HG03378 (cell line): ENCODE results near the gene ASPDH.
A peak's percentile ranks its signal among the peaks of the same experiment; 100 is the strongest.
"Not testable (repeated sequence)": the region's sequence is repeated elsewhere in the genome, so short reads cannot be mapped to it uniquely, and the experiment has no call there.

Experiments
- ATAC-seq: cut with Tn5 transposase; IDR thresholded peaks from one replicate; pipeline ENCODE4 v1.9.1; 2021; ENCODE audit warnings: mild to moderate bottlenecking, moderate library complexity; ENCODE audit not compliant: unreplicated experiment

ASPDH gene

DNA sequence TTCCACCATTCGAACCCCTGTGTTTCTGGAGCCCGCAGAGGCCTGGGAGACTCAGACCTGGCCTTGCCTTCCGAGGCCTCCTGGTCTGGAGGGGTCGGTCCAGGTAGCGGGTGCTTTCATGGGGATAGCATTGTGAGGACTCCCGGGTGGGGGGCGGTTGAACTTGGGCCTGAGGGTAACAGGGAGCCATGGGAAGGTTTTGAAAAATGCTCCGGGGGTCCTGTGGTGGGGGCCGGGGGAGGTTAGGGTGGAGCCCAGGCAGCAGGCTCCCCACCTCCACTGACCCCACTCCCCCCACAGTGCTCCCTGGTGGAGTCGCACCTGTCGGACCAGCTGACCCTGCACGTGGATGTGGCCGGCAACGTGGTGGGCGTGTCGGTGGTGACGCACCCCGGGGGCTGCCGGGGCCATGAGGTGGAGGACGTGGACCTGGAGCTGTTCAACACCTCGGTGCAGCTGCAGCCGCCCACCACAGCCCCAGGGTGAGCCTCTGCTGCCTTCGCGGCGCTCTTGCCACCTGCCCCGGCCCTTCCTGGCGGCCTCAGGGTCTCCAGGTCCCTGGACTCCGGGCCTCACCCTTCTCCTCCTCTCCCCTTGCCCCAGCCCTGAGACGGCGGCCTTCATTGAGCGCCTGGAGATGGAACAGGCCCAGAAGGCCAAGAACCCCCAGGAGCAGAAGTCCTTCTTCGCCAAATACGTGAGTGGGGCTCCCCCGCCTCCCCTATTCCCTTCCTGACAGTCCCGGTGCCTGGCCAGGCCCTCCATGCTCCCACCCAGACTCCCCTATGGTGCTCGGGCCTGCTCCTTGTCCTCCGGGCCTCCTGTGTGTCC is 33.2 kb downstream of the ASPDH start:
- no peak for ATAC-seq

DNA sequence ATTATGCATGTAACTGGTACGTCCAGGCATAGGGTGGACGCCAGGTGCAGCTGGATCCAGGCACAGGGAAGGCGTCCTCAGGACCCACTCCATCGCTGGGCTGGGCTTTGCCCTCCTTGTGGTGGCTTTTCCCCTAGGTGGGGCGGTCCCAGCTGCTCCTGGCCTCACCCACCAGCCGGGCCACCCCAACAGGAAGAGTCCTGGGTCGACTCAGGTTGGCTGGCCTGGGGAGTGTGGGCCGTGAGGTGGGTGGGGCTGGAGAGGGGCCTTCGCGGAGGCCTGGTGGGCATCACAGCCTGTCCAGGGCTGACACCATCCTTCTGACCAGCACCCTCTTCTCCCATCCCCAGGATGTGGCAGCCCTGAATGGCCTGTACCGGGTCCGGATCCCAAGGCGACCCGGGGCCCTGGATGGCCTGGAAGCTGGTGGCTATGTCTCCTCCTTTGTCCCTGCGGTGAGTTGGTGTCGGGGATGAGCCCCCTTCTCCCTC is 33.9 kb downstream of the ASPDH start:
- ATAC-seq: no peak

GRCh38 chr19:50478901-50479715 is 34.6 kb downstream of the ASPDH start:
- ATAC-seq: no peak

DNA sequence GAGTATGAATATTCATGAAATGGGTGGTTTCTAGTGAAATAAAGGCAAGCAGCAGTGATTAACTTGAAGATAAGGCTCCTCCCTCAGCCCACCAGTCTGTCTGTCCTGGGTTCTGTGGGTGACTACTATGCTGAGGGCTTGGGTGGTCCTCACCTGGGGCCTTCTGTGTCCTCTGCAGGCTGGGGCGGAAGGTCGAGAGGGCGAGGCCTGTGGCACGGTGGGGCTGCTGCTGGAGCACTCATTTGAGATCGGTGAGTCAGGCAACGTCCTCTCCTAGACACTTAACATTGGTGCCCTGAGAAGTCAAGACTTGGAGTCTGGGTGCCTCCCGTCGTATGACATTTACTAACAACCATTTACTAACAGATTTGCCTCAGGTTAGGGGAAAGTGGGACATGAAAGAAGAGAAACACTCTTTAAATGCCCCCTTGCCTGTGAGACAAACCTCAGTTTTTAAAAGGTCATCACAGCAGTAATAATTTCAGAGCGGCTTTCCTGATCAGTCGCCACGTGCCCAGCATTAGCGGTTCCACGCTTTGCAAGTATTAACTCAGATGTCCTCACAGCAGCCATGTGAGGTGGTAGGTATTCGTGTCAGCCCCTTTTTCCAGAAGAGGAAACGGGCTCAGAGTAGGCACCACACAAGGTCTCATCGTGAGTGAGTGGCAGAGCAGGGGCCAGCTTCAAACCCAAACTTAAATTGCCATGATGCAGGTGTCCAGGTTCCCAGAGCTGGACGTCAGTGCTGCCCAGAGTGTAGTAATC is 35.8 kb downstream of the ASPDH start:
- ATAC-seq: no peak

- no peak for ATAC-seq
Measured at GRCh38 chr19:50476907-50477238, 36.8 kb downstream of the ASPDH start.

- ATAC-seq: peak; percentile 58
Measured at GRCh38 chr19:50476224-50476906, 37.3 kb downstream of the ASPDH start, which contains the start of the genes EMC10 and GARIN5A. Gene EMC10, plus strand, starts transcription at chr19:50476507. Its CDS starts 38 bp downstream, at chr19:50476545. Gene GARIN5A, minus strand, starts transcription at chr19:50476848. Its CDS starts 460 bp downstream, at chr19:50476388.

DNA sequence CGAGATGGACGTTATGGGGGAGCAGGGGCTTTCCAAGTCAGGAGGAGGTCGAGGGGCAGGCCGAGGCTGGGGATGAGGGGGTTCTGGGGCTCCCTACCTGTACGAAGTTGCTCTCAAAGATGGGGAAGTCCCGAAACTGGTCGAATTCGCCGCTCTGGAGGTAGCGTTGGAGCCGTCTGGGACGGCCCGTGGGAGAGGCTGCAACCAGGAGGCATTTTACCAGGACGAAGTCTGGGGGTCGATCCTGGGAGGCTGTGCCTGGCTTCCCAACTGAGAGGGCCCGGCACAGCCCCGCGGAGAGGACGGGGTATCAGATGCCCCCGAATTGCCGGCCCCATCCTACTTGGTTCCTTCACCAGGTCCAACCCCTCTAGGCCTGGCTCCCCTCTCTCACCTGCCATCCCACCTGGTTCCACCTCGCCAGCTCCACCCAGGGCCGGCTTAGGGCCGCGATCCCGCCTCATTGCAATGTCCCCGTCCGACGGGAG is 37.9 kb downstream of the ASPDH start:
- ATAC-seq: no peak

GRCh38 chr19:50475101-50475568 is 38.6 kb downstream of the ASPDH start:
- no peak for ATAC-seq

- not testable (repeated sequence) for ATAC-seq
Measured at GRCh38 chr19:50473336-50473735, 40.4 kb downstream of the ASPDH start.

GRCh38 chr19:50468818-50469217 is 44.9 kb downstream of the ASPDH start:
- no peak for ATAC-seq

- no peak for ATAC-seq
Measured at GRCh38 chr19:50467566-50467965, 46.1 kb downstream of the ASPDH start.

DNA sequence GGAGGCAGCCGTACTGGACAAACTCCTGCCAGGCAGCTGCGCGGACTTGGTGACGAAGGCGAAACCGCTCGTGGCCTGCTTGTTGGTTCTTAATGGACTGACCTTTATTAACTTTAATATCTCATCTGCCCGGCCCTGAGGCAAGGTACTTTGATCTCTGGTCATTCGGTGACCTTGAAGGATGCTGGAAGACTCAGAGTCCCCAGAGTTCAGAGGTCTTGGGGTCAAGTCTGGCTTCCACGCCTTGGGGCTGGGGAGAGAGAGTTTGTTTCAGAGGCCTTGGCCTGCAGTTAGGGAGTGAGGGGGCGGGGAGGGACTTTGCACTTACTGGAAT is 47.0 kb downstream of the ASPDH start:
- ATAC-seq: no peak

DNA sequence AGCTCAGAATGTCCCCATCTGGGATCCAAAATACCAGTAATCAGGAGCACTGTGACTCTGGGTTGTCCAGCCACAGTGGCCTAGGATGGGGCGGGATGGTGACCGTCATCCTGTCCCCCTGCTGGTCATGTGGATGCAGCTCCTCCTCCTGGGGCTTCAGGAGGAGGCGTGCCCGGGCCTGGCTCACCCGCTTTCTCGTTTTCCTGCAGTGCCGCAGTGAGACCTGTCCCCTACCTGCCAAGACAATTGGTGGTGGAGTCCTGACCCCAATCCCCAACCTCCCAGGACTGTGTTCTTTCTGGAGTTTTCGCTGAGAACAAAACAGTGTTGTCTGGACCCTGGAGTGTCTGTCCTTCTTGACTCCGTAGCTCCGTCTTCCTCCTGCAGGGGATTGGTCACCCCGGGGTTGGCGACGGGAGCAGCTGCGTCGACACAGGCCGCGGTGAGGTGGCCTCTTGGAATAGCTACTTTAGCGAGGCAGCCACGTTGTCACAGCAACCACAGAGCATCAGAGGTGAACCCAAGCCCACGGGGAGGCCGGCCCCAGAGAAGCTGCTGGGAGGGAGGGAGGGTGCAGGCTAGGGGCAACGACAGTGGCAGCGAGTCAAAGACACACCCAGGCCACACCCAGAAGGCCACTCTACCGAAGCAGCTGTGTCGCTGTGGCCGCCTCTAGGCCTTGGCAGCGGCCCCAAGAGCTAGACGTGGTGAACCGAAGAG is 47.6 kb downstream of the ASPDH start:
- no peak for ATAC-seq

- ATAC-seq: no peak
Measured at GRCh38 chr19:50465000-50465399, 48.7 kb downstream of the ASPDH start.

- ATAC-seq: no peak
Measured at GRCh38 chr19:50464348-50464747, 49.4 kb downstream of the ASPDH start.

DNA sequence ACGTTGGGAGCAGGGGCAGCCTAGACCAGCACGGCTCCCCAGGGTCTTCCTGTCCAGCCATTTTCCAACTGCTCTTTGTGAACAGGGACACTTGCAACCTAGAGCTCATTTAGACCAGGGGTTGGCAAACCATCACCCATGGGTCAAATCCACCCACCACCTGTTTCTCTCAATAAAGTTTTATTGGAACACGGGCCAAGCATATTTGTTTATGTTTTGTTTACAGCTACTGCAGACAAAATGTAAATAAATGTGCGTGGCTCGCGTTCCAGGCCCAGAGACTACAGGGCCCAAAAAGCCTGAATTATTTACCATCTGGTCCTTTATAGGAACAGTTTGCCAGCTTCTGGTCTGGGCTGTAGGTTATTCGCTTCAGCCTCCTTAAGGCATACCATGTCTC is 50.7 kb downstream of the ASPDH start:
- no peak for ATAC-seq
